K562 (cell line): ENCODE data around the gene PLCB3. TPM values are rescaled to one million over a fixed set of nuclear protein-coding genes. Genes with fewer than 3 reads are reported as not detected.

Source experiments
- ARID2 ChIP-seq: fragments of 450-650 bp; IDR thresholded peaks from 2 replicates; pipeline ENCODE4 v1.6.1; 2017; ENCODE audit warnings: antibody characterized with exemption, mild to moderate bottlenecking
- EWSR1 ChIP-seq: fragments of 450-650 bp; IDR thresholded peaks from 2 replicates; pipeline ENCODE4 v1.6.1; 2018; ENCODE audit warnings: borderline replicate concordance, mild to moderate bottlenecking, low read depth, moderate library complexity; ENCODE audit not compliant: partially characterized antibody
- FOXJ2 ChIP-seq: fragments of 200-800 bp; sonication (Bioruptor generic); IDR thresholded peaks from 2 replicates; pipeline ENCODE4 v1.6.1; 2016; ENCODE audit warnings: missing genetic modification characterization, missing compliant biosample characterization
- GMEB1 ChIP-seq: fragments of 250-450 bp; sonication (Bioruptor Pico); IDR thresholded peaks from 2 replicates; pipeline ENCODE4 v1.4.0; 2020; ENCODE audit warnings: mild to moderate bottlenecking
- MITF ChIP-seq: IDR thresholded peaks from 2 replicates; pipeline ENCODE4 v1.6.1; 2014; ENCODE audit warnings: antibody characterized with exemption
- MLLT1 ChIP-seq, 2 experiments: fragments of 450-650 bp; IDR thresholded peaks; 2 replicates each; pipeline ENCODE4 v1.6.1; 2016
- MXD1 ChIP-seq: fragments of 250-450 bp; sonication (Bioruptor Pico); IDR thresholded peaks from 2 replicates; pipeline ENCODE4 v1.8.0; 2021; ENCODE audit warnings: borderline replicate concordance, mild to moderate bottlenecking, moderate library complexity; ENCODE audit not compliant: poor library complexity, severe bottlenecking
- NCOA6 ChIP-seq: fragments of 450-650 bp; IDR thresholded peaks from 2 replicates; pipeline ENCODE4 v1.6.1; 2017; ENCODE audit warnings: mild to moderate bottlenecking
- PTRF ChIP-seq: fragments of 450-650 bp; IDR thresholded peaks from 2 replicates; pipeline ENCODE4 v1.6.1; 2016; ENCODE audit warnings: mild to moderate bottlenecking, missing genetic modification characterization, missing compliant biosample characterization
- RAD21 ChIP-seq, 2 experiments: fragments of 250-450 bp in 1 of 2; fragments of 450-650 bp in 1 of 2; sonication (Bioruptor Pico) in 1 of 2; formaldehyde crosslinking in 1 of 2; IDR thresholded peaks in 1 of 2; conservative IDR thresholded peaks in 1 of 2; 2 replicates each; pipeline versions ENCODE4 v1.4.0 to v1.8.0; 2020 to 2022; ENCODE audit warnings: mild to moderate bottlenecking in 2 of 2, moderate library complexity in 1 of 2
- SUPT5H ChIP-seq: fragments of 450-650 bp; IDR thresholded peaks from 2 replicates; pipeline ENCODE4 v1.6.1; 2016
- TARDBP ChIP-seq: fragments of 450-650 bp; IDR thresholded peaks from 2 replicates; pipeline ENCODE4 v1.6.1; 2016
- YBX1 ChIP-seq: fragments of 450-650 bp; IDR thresholded peaks from 2 replicates; pipeline ENCODE4 v1.7.1; 2016; ENCODE audit warnings: mild to moderate bottlenecking
- ZHX1 ChIP-seq: fragments of 150-350 bp; conservative IDR thresholded peaks from 2 replicates; pipeline ENCODE4 v1.6.1; 2014; ENCODE audit warnings: low read length
- ZNF133 ChIP-seq: fragments of 250-450 bp; sonication (Bioruptor Pico); IDR thresholded peaks from 2 replicates; pipeline ENCODE4 v1.4.0; 2020; ENCODE audit warnings: mild to moderate bottlenecking
- ZNF41 ChIP-seq: fragments of 250-450 bp; sonication (Bioruptor Pico); conservative IDR thresholded peaks from 2 replicates; pipeline ENCODE4 v1.4.0; 2020; ENCODE audit warnings: mild to moderate bottlenecking
- ZNF512 ChIP-seq: IDR thresholded peaks from 2 replicates; pipeline ENCODE4 v1.6.1; 2016; ENCODE audit warnings: missing genetic modification characterization, missing compliant biosample characterization
- ZNF780A ChIP-seq: fragments of 250-450 bp; sonication (Bioruptor Pico); IDR thresholded peaks from 2 replicates; pipeline ENCODE4 v1.5.0; 2021; ENCODE audit warnings: mild to moderate bottlenecking
- polyA plus RNA-seq, 8 experiments: library from polyadenylated mRNA; depleted of rRNA in 4 of 8; stranded (reverse) in 5 of 8; unstranded in 3 of 8; fragments of >200 nt; fragmentation: Nextera tagmentation in 2 of 8; fragmentation: Illumina TruSeq in 1 of 8; extraction: Ambion mirVana in 2 of 8; extraction: Trizol in 1 of 8; gene quantifications; 2 replicates each; pipeline versions ENCODE4 v1.2.1 to v1.2.3, GENCODE V29; 2011 to 2014; ENCODE audit warnings: inconsistent platforms in 1 of 8, missing spikeins in 1 of 8
- total RNA-seq, 7 experiments: library from RNA; depleted of rRNA in 6 of 7; stranded (reverse); fragments of >200 nt in 6 of 7; fragmentation: Illumina TruSeq in 2 of 7; extraction: Trizol in 2 of 7; gene quantifications; 2 replicates each; pipeline versions ENCODE4 v1.2.1 to v1.2.3, GENCODE V29; 2011 to 2021; ENCODE audit warnings: low replicate concordance in 1 of 7

Gene PLCB3
- total and polyA plus RNA-seq, 9 of the 15 experiments (the other 6 are each of a cell fraction or from before 2014, with no cell fraction given), result 0.31 to 44.8 (median 14.6) TPM

- peak; percentile 9; the same call in 1 of the 2 replicates for TF ChIP-seq ZNF780A (CRISPR knock-in tag)
- no peak for TF ChIP-seq MLLT1 (IDR thresholded peaks at IDR 0.05)
- TF ChIP-seq ZNF41 (CRISPR knock-in tag), result no peak
- TF ChIP-seq ZNF512 (tag), result no peak
- 0 out of 4 replicates have a peak, but pooled peaks of 1 of the 2 experiments have one; percentile 7 for TF ChIP-seq RAD21 (CRISPR knock-in tag; conservative IDR thresholded peaks at IDR 0.05 in 1 of 2, IDR thresholded peaks at IDR 0.05 in 1 of 2)
- no peak; the same call in 1 of the 2 replicates for TF ChIP-seq SUPT5H
- TF ChIP-seq FOXJ2, result no peak
- no peak for TF ChIP-seq ZNF133
- no peak for TF ChIP-seq EWSR1
- TF ChIP-seq ZHX1, result no peak
- TF ChIP-seq YBX1, result no peak
- TF ChIP-seq ARID2, result no peak
- TF ChIP-seq MXD1 (CRISPR knock-in tag), result no peak
- no peak for TF ChIP-seq NCOA6
- 0 out of 2 replicates have a peak, but pooled peaks have one; percentile 42 for TF ChIP-seq TARDBP
- TF ChIP-seq PTRF, result no peak
- no peak for TF ChIP-seq MITF
- TF ChIP-seq GMEB1 (CRISPR knock-in tag), result peak; percentile 39; the same call in 1 of the 2 replicates
Measured at GRCh38 chr11:64284962-64285884, 33.9 kb downstream of the PLCB3 start, which contains the start of gene GPR137 (continued).
